T-cell (primary cell): ENCODE data around the gene FOXP2. TPM values are rescaled to one million over a fixed set of nuclear protein-coding genes. Genes with fewer than 3 reads are reported as not detected.
"Not testable (repeated sequence)": the region's sequence is repeated elsewhere in the genome, so short reads cannot be mapped to it uniquely, and the experiment has no call there.

Experiments
- ATAC-seq, 4 experiments: fragments of 200-7000 bp in 3 of 4; fragments of 150-1000 bp in 1 of 4; cut with Tn5 transposase; replicated peaks in 1 of 4; 1 replicate in 3 of 4; 2 replicates in 1 of 4; pipeline ENCODE4 v1.10.0; 2021; ENCODE audit warnings: moderate library complexity in 3 of 4, mild to moderate bottlenecking in 2 of 4, moderate number of reproducible peaks in 1 of 4
- CTCF ChIA-PET, 2 donors: fragments of 300-600 bp; sonication (Branson Sonifier 250); formaldehyde crosslinking; loops; one replicate each; lab custom pipeline; 2022; ENCODE audit warnings: antibody characterized with exemption in 2 of 2; lab: Charles Lee
- POLR2A ChIA-PET, 2 donors: fragments of 300-600 bp; sonication (Branson Sonifier 250); formaldehyde crosslinking; loops; one replicate each; lab custom pipeline; 2022; ENCODE audit warnings: antibody characterized with exemption in 2 of 2; lab: Charles Lee
- DNase-seq, 35 experiments: peaks; one replicate each; pipeline versions ENCODE4 v3.0.0 to v3.0.0-alpha.2; 2013 to 2023
- H3K27ac ChIP-seq: one replicate; pipeline ENCODE4 v1.5.1; 2013; ENCODE audit warnings: low read length
- H3K27me3 ChIP-seq, 2 experiments: replicated peaks in 1 of 2; 1 replicate in 1 of 2; 2 replicates in 1 of 2; pipeline versions ENCODE4 v1.6.1 to v1.7.0; 2013; ENCODE audit warnings: low read length in 1 of 2, mixed read lengths in 1 of 2; ENCODE audit not compliant: control insufficient read depth in 2 of 2, insufficient read depth in 2 of 2; ENCODE audit errors: extremely low read depth in 1 of 2
- H3K36me3 ChIP-seq, 2 donors: 1 replicate in 1 of 2; 2 replicates in 1 of 2; pipeline versions ENCODE4 v1.6.1 to v1.7.0; 2013; ENCODE audit warnings: low read length in 1 of 2; ENCODE audit not compliant: control insufficient read depth in 2 of 2, insufficient read depth in 1 of 2; ENCODE audit errors: extremely low read depth in 1 of 2
- H3K4me1 ChIP-seq, 2 experiments: 1 replicate in 1 of 2; 2 replicates in 1 of 2; pipeline versions ENCODE4 v1.6.1 to v1.7.0; 2013; ENCODE audit warnings: low read length in 2 of 2, mixed read lengths in 1 of 2; ENCODE audit not compliant: insufficient read depth in 2 of 2, control insufficient read depth in 1 of 2; ENCODE audit errors: extremely low read depth in 1 of 2
- H3K4me3 ChIP-seq, 2 donors: 1 replicate in 1 of 2; 2 replicates in 1 of 2; pipeline versions ENCODE4 v1.5.1 to v1.7.0; 2013; ENCODE audit warnings: mild to moderate bottlenecking in 2 of 2, low read length in 1 of 2, moderate library complexity in 1 of 2; ENCODE audit not compliant: control insufficient read depth in 1 of 2; ENCODE audit errors: extremely low read depth in 1 of 2
- H3K9me3 ChIP-seq: 2 replicates; pipeline ENCODE4 v1.7.0; 2013
- H3K27ac Mint-ChIP-seq, 2 donors: one replicate each; pipeline ENCODE4 v1.8.0; 2020 to 2021; ENCODE audit warnings: mild to moderate bottlenecking in 2 of 2, mixed read lengths in 2 of 2
- H3K27me3 Mint-ChIP-seq, 2 donors: one replicate each; pipeline ENCODE4 v1.8.0; 2021 to 2022; ENCODE audit warnings: mixed read lengths in 2 of 2
- H3K36me3 Mint-ChIP-seq: one replicate; pipeline ENCODE4 v1.8.0; 2021; ENCODE audit warnings: mixed read lengths
- H3K4me1 Mint-ChIP-seq, 3 donors: one replicate each; pipeline ENCODE4 v1.8.0; 2020 to 2022; ENCODE audit warnings: mixed read lengths in 3 of 3, mild to moderate bottlenecking in 1 of 3
- H3K4me3 Mint-ChIP-seq, 3 donors: one replicate each; pipeline ENCODE4 v1.8.0; 2020 to 2022; ENCODE audit warnings: mild to moderate bottlenecking in 3 of 3, mixed read lengths in 3 of 3, moderate library complexity in 3 of 3
- H3K9me3 Mint-ChIP-seq, 3 donors: one replicate each; pipeline ENCODE4 v1.8.0; 2020 to 2022; ENCODE audit warnings: mixed read lengths in 3 of 3
- WGBS: methylation state at CpG from one replicate; pipeline ENCODE4 v1.1.5; 2013; ENCODE audit warnings: missing lambda C conversion rate; ENCODE audit not compliant: insufficient coverage; 5-methylcytosine and 5-hydroxymethylcytosine counted together
- total RNA-seq, 35 experiments: library from RNA in 6 of 35; stranded (reverse) in 6 of 35; fragments of 120-200 nt in 1 of 35; gene quantifications; one replicate each; pipeline versions ENCODE4 v1.2.1 to v1.2.4 and lab custom pipeline; 2013 to 2026

FOXP2 gene
- total RNA-seq, 5 donors from 2014 or later (not counting 1 experiment from before 2014, with no cell fraction given), result 0.19 TPM; not detected in 4

DNA sequence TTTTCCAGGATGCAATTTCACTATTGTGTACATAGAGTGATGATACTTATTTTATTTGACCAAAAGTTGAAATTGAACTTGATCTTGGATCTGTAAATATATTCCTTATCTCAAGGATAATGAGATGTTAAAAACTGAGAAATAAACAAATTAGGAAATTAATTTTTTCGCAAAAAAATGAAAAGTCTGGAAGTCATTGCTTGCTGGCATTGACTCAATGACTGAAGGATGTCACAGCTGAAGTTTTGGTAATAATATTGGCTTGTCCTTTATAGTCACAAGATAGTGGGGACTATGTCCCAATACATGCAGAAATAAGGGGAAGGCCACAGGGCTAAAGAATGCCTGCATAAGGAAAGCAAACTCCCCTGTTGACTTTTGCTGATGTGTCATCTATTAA, 92.8 kb downstream of the FOXP2 start:
- no peaks in the 10 kb centered on the region for H3K9me3 ChIP-seq
- H3K36me3 ChIP-seq, result no peaks in the 10 kb centered on the region
- H3K4me3 Mint-ChIP-seq, result no peak overlapping the region
- ChIA-PET CTCF (no interaction called here), POLR2A (no interaction called here)
- H3K27ac ChIP-seq, result no peak overlapping the region
- WGBS, result no CpG with 5 or more reads among the region's 1 CpG
- H3K27me3 Mint-ChIP-seq, result no peaks in the 10 kb centered on the region
- DNase-seq, result no peak
- no peak overlapping the region for H3K27ac Mint-ChIP-seq
- no peak overlapping the region for H3K4me3 ChIP-seq
- no peaks in the 10 kb centered on the region for H3K9me3 Mint-ChIP-seq
- H3K4me1 ChIP-seq, result no peaks in the 10 kb centered on the region
- no peaks in the 10 kb centered on the region for H3K4me1 Mint-ChIP-seq
- ATAC-seq, result no peak
- H3K27me3 ChIP-seq, result no peaks in the 10 kb centered on the region
- no peaks in the 10 kb centered on the region for H3K36me3 Mint-ChIP-seq

DNA sequence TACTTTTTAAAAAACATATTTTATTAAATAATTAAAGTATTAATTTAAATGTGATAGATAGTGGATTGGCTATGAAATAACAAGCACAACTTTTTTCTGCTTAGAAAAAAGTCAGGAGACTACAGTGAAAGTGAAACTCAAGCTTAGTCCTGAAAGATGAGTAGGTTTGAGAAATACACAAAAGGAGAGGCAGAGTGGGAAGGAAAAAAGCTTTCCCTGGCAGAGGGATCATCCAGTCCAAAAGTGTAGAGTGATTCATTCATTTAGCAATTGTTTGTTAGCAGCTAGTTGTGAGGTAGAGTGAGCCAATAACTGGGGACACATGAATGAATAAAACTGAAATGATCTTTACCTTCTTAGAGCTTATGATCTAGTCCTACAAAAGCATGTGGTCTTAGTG, 93.5 kb downstream of the FOXP2 start:
- no peaks in the 10 kb centered on the region for H3K4me1 Mint-ChIP-seq
- H3K27me3 ChIP-seq, result no peaks in the 10 kb centered on the region
- H3K27ac ChIP-seq, result no peak overlapping the region
- no peaks in the 10 kb centered on the region for H3K9me3 ChIP-seq
- ChIA-PET CTCF (no interaction called here), POLR2A (no interaction called here)
- DNase-seq (no peak), ATAC-seq (no peak)
- no peak overlapping the region for H3K27ac Mint-ChIP-seq
- H3K36me3 ChIP-seq, result no peaks in the 10 kb centered on the region
- no peak overlapping the region for H3K4me3 Mint-ChIP-seq
- H3K36me3 Mint-ChIP-seq, result no peaks in the 10 kb centered on the region
- H3K4me1 ChIP-seq, result no peaks in the 10 kb centered on the region
- no peaks in the 10 kb centered on the region for H3K9me3 Mint-ChIP-seq
- H3K27me3 Mint-ChIP-seq, result no peaks in the 10 kb centered on the region
- no peak overlapping the region for H3K4me3 ChIP-seq

DNA sequence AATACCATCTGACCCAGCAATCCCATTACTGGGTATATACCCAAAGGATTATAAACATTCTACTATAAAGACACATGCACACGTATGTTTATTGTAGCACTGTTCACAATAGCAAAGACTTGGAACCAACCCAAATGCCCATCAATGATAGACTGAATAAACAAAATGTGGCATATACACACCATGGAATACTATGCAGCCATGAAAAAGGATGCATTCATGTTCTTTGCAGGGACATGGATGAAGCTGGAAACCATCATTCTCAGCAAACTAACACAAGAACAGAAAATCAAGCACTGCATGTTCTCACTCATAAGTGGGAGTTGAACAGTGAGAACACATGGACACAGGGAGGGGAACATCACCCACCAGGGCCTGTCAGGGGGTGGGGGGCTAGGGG, 96.2 kb downstream of the FOXP2 start:
- H3K36me3 ChIP-seq, H3K27ac Mint-ChIP-seq, H3K9me3 ChIP-seq, DNase-seq, H3K4me3 Mint-ChIP-seq, CTCF ChIA-PET, H3K36me3 Mint-ChIP-seq, POLR2A ChIA-PET, ATAC-seq, H3K27me3 ChIP-seq, H3K4me1 ChIP-seq, H3K9me3 Mint-ChIP-seq, H3K27ac ChIP-seq, H3K4me1 Mint-ChIP-seq, H3K27me3 Mint-ChIP-seq, H3K4me3 ChIP-seq: not testable (repeated sequence)
- no CpG with 5 or more reads among the region's 1 CpG for WGBS

GRCh38 chr7:114519240-114519639, 104.6 kb downstream of the FOXP2 start:
- Mint-ChIP-seq H3K4me1 (no peaks in the 10 kb centered on the region), H3K9me3 (no peaks in the 10 kb centered on the region), H3K36me3 (no peaks in the 10 kb centered on the region), H3K27ac (no peak overlapping the region), H3K4me3 (no peak overlapping the region), H3K27me3 (no peaks in the 10 kb centered on the region)
- WGBS, result no CpG with 5 or more reads among the region's 1 CpG
- Histone ChIP-seq H3K9me3 (no peaks in the 10 kb centered on the region), H3K4me1 (no peaks in the 10 kb centered on the region), H3K4me3 (no peak overlapping the region), H3K36me3 (no peaks in the 10 kb centered on the region), H3K27ac (no peak overlapping the region), H3K27me3 (no peaks in the 10 kb centered on the region)
- no peak for ATAC-seq
- CTCF ChIA-PET, result no interaction called here
- no peak for DNase-seq
- POLR2A ChIA-PET, result no interaction called here

- no peaks in the 10 kb centered on the region for H3K4me1 ChIP-seq
- Mint-ChIP-seq H3K27me3 (no peaks in the 10 kb centered on the region), H3K9me3 (no peaks in the 10 kb centered on the region), H3K27ac (no peak overlapping the region), H3K4me3 (no peak overlapping the region), H3K36me3 (no peaks in the 10 kb centered on the region), H3K4me1 (no peaks in the 10 kb centered on the region)
- ATAC-seq (no peak), DNase-seq (no peak)
- no peaks in the 10 kb centered on the region for H3K36me3 ChIP-seq
- no peaks in the 10 kb centered on the region for H3K9me3 ChIP-seq
- no peak overlapping the region for H3K27ac ChIP-seq
- no CpG with 5 or more reads among the region's 1 CpG for WGBS
- no peak overlapping the region for H3K4me3 ChIP-seq
- H3K27me3 ChIP-seq, result peaks cover 0 to 2% of the 10 kb centered on the region in 2 experiments
- POLR2A ChIA-PET, result no interaction called here
- CTCF ChIA-PET, result interaction anchor here in 1 of 2 donors (0.6 kb wide), 1 partner anchor 95 kb away, joined by 3 read pairs; no protein-coding TSS in a partner anchor
Observed at GRCh38 chr7:114522081-114522480, 107.5 kb downstream of the FOXP2 start.

- Histone ChIP-seq H3K4me3 (no peak overlapping the region), H3K27me3 (peaks cover 0 to 2% of the 10 kb centered on the region in 2 experiments), H3K27ac (no peak overlapping the region), H3K4me1 (no peaks in the 10 kb centered on the region), H3K9me3 (no peaks in the 10 kb centered on the region), H3K36me3 (no peaks in the 10 kb centered on the region)
- Mint-ChIP-seq H3K36me3 (no peaks in the 10 kb centered on the region), H3K27ac (no peak overlapping the region), H3K9me3 (no peaks in the 10 kb centered on the region), H3K27me3 (no peaks in the 10 kb centered on the region), H3K4me1 (no peaks in the 10 kb centered on the region), H3K4me3 (no peak overlapping the region)
- 88% methylated on average over 3 of the region's 3 CpGs for WGBS
- ChIA-PET CTCF (no interaction called here), POLR2A (no interaction called here)
- DNase-seq (no peak), ATAC-seq (no peak)
Observed at GRCh38 chr7:114527589-114527988, 113.0 kb downstream of the FOXP2 start.

GRCh38 chr7:114530057-114530611, 115.5 kb downstream of the FOXP2 start:
- CTCF ChIA-PET, result no interaction called here

More at GRCh38 chr7:114530057-114530611, 115.5 kb downstream of the FOXP2 start:
- Mint-ChIP-seq H3K27ac (no peak overlapping the region), H3K9me3 (no peaks in the 10 kb centered on the region), H3K4me1 (no peaks in the 10 kb centered on the region), H3K4me3 (no peak overlapping the region), H3K36me3 (no peaks in the 10 kb centered on the region), H3K27me3 (no peaks in the 10 kb centered on the region)
- no peaks in the 10 kb centered on the region for H3K36me3 ChIP-seq
- H3K27me3 ChIP-seq, result peaks cover 0 to 2% of the 10 kb centered on the region in 2 experiments
- H3K4me3 ChIP-seq, result no peak overlapping the region
- H3K9me3 ChIP-seq, result no peaks in the 10 kb centered on the region
- WGBS, result no CpG with 5 or more reads among the region's 5 CpGs
- no peak for ATAC-seq
- no peak overlapping the region for H3K27ac ChIP-seq
- H3K4me1 ChIP-seq, result no peaks in the 10 kb centered on the region
- POLR2A ChIA-PET, result no interaction called here
- no peak for DNase-seq
